HepG2 (cell line): ENCODE data around the gene MKS1. TPM values are rescaled to one million over a fixed set of nuclear protein-coding genes. Genes with fewer than 3 reads are reported as not detected.

Experiments
- ATAC-seq: fragments of 200-7000 bp; cut with Tn5 transposase; 3 replicates; pipeline ENCODE4 v1.9.1; 2020; ENCODE audit warnings: mild to moderate bottlenecking, moderate library complexity
- BruUV-seq: library from RNA; stranded (reverse); fragments of 400-500 nt; replicated peaks from 2 replicates; lab custom pipeline; 2021; lab: Mats Ljungman, UMichigan
- CTCF ChIA-PET: fragments of 300-600 bp; formaldehyde crosslinking; extraction: SDS; loops from one replicate; lab custom pipeline; 2021; ENCODE audit warnings: low total read pairs, inconsistent platforms, low intra/inter-chr PET ratio; lab: Yijun Ruan, JAX
- POLR2A ChIA-PET: fragments of 350-600 bp; sonication (Branson Sonifier 250); formaldehyde crosslinking; loops from one replicate; lab custom pipeline; 2020; ENCODE audit warnings: antibody characterized with exemption, inconsistent platforms; lab: Yijun Ruan, JAX
- DNase-seq: peaks from one replicate; pipeline ENCODE4 v3.0.0-alpha.2; 2015; ENCODE audit warnings: low spot score
- FAIRE-seq: peaks from 3 replicates; lab custom pipeline; 2011; peaks lifted over from hg19 to GRCh38; lab: Jason Lieb, UNC
- H2AFZ ChIP-seq: one replicate; pipeline ENCODE4 v1.6.1; 2011; ENCODE audit warnings: low read length, inconsistent platforms
- H3K27ac ChIP-seq: fragments of 300-600 bp; 3 replicates; pipeline ENCODE4 v1.8.0; 2011; ENCODE audit warnings: mixed run types, mild to moderate bottlenecking, mixed read lengths, low read length, inconsistent platforms; ENCODE audit not compliant: insufficient read depth; ENCODE audit errors: extremely low read length
- H3K27me3 ChIP-seq, 2 experiments: fragments of 200-600 bp in 1 of 2; 2 replicates in 1 of 2; 3 replicates in 1 of 2; pipeline versions ENCODE4 v1.6.0 to v1.8.0; 2011; ENCODE audit warnings: low read length in 2 of 2, mild to moderate bottlenecking in 2 of 2, moderate library complexity in 2 of 2, inconsistent platforms in 1 of 2; ENCODE audit not compliant: insufficient read depth in 2 of 2, control insufficient read depth in 1 of 2
- H3K36me3 ChIP-seq, 2 experiments: fragments of 200-600 bp in 1 of 2; replicated peaks in 1 of 2; 2 replicates in 1 of 2; 3 replicates in 1 of 2; pipeline versions ENCODE4 v1.5.1 to v1.8.0; 2011; ENCODE audit warnings: low read length in 2 of 2, inconsistent platforms in 1 of 2; ENCODE audit not compliant: insufficient read depth in 2 of 2, control insufficient read depth in 1 of 2
- H3K4me1 ChIP-seq: 2 replicates; pipeline ENCODE4 v1.5.1; 2012; ENCODE audit warnings: low read length, inconsistent platforms; ENCODE audit not compliant: insufficient read depth
- H3K4me2 ChIP-seq: 2 replicates; pipeline ENCODE4 v1.6.0; 2011; ENCODE audit warnings: low read depth, low read length, inconsistent platforms
- H3K4me3 ChIP-seq, 3 experiments: fragments of 200-600 bp in 1 of 3; sonication (generic), shearing (Covaris generic) in 1 of 3; replicated peaks in 1 of 3; 2 replicates each; pipeline ENCODE4 v1.5.1; 2011 to 2016; ENCODE audit warnings: low read length in 3 of 3, inconsistent platforms in 2 of 3, low read depth in 2 of 3, mild to moderate bottlenecking in 2 of 3, control low read depth in 1 of 3, mixed read lengths in 1 of 3; ENCODE audit not compliant: insufficient read depth in 1 of 3
- H3K79me2 ChIP-seq: one replicate; pipeline ENCODE4 v1.6.1; 2011; ENCODE audit warnings: low read length, inconsistent platforms; ENCODE audit not compliant: insufficient read depth
- H3K9ac ChIP-seq: 2 replicates; pipeline ENCODE4 v1.6.0; 2011; ENCODE audit warnings: mild to moderate bottlenecking, low read depth, low read length, inconsistent platforms; ENCODE audit not compliant: insufficient read depth
- H3K9me3 ChIP-seq: 2 replicates; pipeline ENCODE4 v1.5.1; 2012; ENCODE audit warnings: mild to moderate bottlenecking, low read length
- H4K20me1 ChIP-seq: 2 replicates; pipeline ENCODE4 v1.6.0; 2011; ENCODE audit warnings: inconsistent platforms, mild to moderate bottlenecking, low read length, moderate library complexity; ENCODE audit not compliant: insufficient read depth
- AKAP8 ChIP-seq: sonication (generic); formaldehyde crosslinking; IDR thresholded peaks from 2 replicates; pipeline ENCODE4 v1.5.1; 2020; ENCODE audit warnings: mild to moderate bottlenecking, missing genetic modification reagents
- GZF1 ChIP-seq: sonication (generic); formaldehyde crosslinking; IDR thresholded peaks from 2 replicates; pipeline ENCODE4 v1.5.1; 2020; ENCODE audit warnings: mild to moderate bottlenecking, missing genetic modification reagents
- MZF1 ChIP-seq: sonication (generic); formaldehyde crosslinking; IDR thresholded peaks from 2 replicates; pipeline ENCODE4 v1.8.1; 2023; ENCODE audit warnings: mild to moderate bottlenecking, missing genetic modification reagents, borderline replicate concordance
- NRL ChIP-seq: sonication (generic); formaldehyde crosslinking; IDR thresholded peaks from 2 replicates; pipeline ENCODE4 v1.5.0; 2020; ENCODE audit warnings: missing genetic modification reagents, mild to moderate bottlenecking, moderate library complexity, borderline replicate concordance
- POGK ChIP-seq: sonication (generic); formaldehyde crosslinking; conservative IDR thresholded peaks from 2 replicates; pipeline ENCODE4 v1.8.0; 2022; ENCODE audit warnings: mild to moderate bottlenecking, moderate library complexity, missing genetic modification reagents
- SAP130 ChIP-seq: IDR thresholded peaks from 2 replicates; pipeline ENCODE4 v1.6.1; 2016; ENCODE audit warnings: low read depth
- SP5 ChIP-seq: IDR thresholded peaks from 2 replicates; pipeline ENCODE4 v1.6.1; 2016; ENCODE audit warnings: low read depth, borderline replicate concordance
- ZBTB38 ChIP-seq: sonication (generic); formaldehyde crosslinking; IDR thresholded peaks from 2 replicates; pipeline ENCODE4 v1.5.1; 2020; ENCODE audit warnings: mild to moderate bottlenecking, missing genetic modification reagents
- ZFYVE20 ChIP-seq: sonication (generic); formaldehyde crosslinking; IDR thresholded peaks from 2 replicates; pipeline ENCODE4 v1.8.0; 2023; ENCODE audit warnings: low read depth, mild to moderate bottlenecking, moderate library complexity, missing genetic modification reagents, borderline replicate concordance
- ZNF558 ChIP-seq: sonication (generic); formaldehyde crosslinking; IDR thresholded peaks from 2 replicates; pipeline ENCODE4 v1.9.0; 2022; ENCODE audit warnings: mild to moderate bottlenecking, missing genetic modification reagents, borderline replicate concordance
- ZNF850 ChIP-seq: sonication (generic); formaldehyde crosslinking; conservative IDR thresholded peaks from 2 replicates; pipeline ENCODE4 v1.9.0; 2021; ENCODE audit warnings: mild to moderate bottlenecking, missing genetic modification reagents
- WGBS: methylation state at CpG from one replicate; pipeline ENCODE4 v1.1.6; 2017; ENCODE audit warnings: low lambda C conversion rate; 5-methylcytosine and 5-hydroxymethylcytosine counted together
- in situ Hi-C: cut with HindIII; loops from 2 replicates; pipeline ENCODE4 v1.10.0; 2017; ENCODE audit warnings: low pct_unique_long_range_greater_than_20kb; ENCODE audit not compliant: extremely low pct_ligation_motif_present
- intact Hi-C: fragments of 100-400 bp; cut with micrococcal nuclease; formaldehyde crosslinking; loops from one replicate; pipeline ENCODE4 v1.10.0; 2022; ENCODE audit not compliant: unreplicated experiment
- polyA plus RNA-seq, 8 experiments: library from polyadenylated mRNA; depleted of rRNA in 3 of 8; stranded (reverse) in 7 of 8; unstranded in 1 of 8; fragments of >200 nt; fragmentation: Illumina TruSeq in 4 of 8; extraction: Trizol in 4 of 8; gene quantifications; 2 replicates each; pipeline versions ENCODE4 v1.2.1 to v1.2.3, GENCODE V29; 2011 to 2016; ENCODE audit warnings: low read depth in 4 of 8, missing spikeins in 1 of 8, mixed read lengths in 1 of 8; ENCODE audit not compliant: insufficient read depth in 1 of 8
- total RNA-seq, 5 experiments: library from RNA; depleted of rRNA; stranded (reverse); fragments of >200 nt; fragmentation: Illumina TruSeq; extraction: Trizol; gene quantifications; 2 replicates each; pipeline ENCODE4 v1.2.3, GENCODE V29; 2016; ENCODE audit warnings: low read depth in 1 of 5
- TF ChIP-seq, protein P1 (sequence below): IDR thresholded peaks from 2 replicates; pipeline ENCODE4 v1.6.1; 2016; ENCODE audit warnings: low read depth, control low read depth
- TF ChIP-seq, protein P2 (sequence below): sonication (generic); formaldehyde crosslinking; IDR thresholded peaks from 2 replicates; pipeline ENCODE4 v1.8.1; 2022; ENCODE audit warnings: low read depth, mild to moderate bottlenecking, missing genetic modification reagents

MKS1 gene
- total and polyA plus RNA-seq, 2 of the 13 experiments (the other 11 are each of a cell fraction or from before 2014, with no cell fraction given), result 16.1 to 26.3 TPM

DNA sequence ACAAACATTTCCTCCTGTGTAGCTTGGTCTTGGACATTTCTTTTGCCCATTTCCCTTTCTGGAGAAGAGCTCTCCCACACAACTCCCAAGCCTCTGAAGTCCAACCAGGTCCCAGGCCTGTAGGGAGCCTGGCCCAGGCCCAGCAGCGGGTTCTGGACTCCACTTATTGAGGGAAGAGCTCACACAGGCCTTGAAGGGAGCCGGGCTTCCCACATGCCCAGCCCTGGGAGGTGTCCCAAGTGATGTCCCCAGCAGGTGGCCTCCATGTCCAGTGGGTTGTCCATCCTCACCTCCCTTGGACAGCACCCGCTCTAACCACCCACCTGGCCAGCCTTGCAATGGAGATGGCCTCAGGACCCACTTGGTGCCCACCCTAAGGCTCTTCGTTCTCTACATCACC lies 32.5 kb downstream of the MKS1 start:
- no TSS peak for BruUV-seq
- no peak overlapping the region for H3K9ac ChIP-seq
- WGBS, result 7% methylated on average over 4 of the region's 4 CpGs
- DNase-seq (no peak), ATAC-seq (no peak; the same call in 2 of the 3 replicates), FAIRE-seq (no peak)
- in situ Hi-C loops (no loop called here), intact Hi-C loops (no loop called here)
- no peak overlapping the region for H3K27ac ChIP-seq
- peaks cover 0 to 31% of the 10 kb centered on the region in 2 experiments; a peak in 3 of 5 replicates for H3K27me3 ChIP-seq
- H3K36me3 ChIP-seq, result no peaks in the 10 kb centered on the region
- H2AFZ ChIP-seq, result no peak overlapping the region
- H3K4me1 ChIP-seq, result no peaks in the 10 kb centered on the region
- no peak overlapping the region for H3K4me3 ChIP-seq
- no peaks in the 10 kb centered on the region for H3K79me2 ChIP-seq
- no peaks in the 10 kb centered on the region for H3K9me3 ChIP-seq
- H3K4me2 ChIP-seq, result no peak overlapping the region
- no peaks in the 10 kb centered on the region for H4K20me1 ChIP-seq
- CTCF ChIA-PET, result no interaction called here
- POLR2A ChIA-PET, result no interaction called here
- no peak for TF ChIP-seq SAP130
- no peak for TF ChIP-seq ZBTB38 (CRISPR knock-in tag)
- TF ChIP-seq ZNF558 (CRISPR knock-in tag), result no peak
- TF ChIP-seq, protein P1, sequence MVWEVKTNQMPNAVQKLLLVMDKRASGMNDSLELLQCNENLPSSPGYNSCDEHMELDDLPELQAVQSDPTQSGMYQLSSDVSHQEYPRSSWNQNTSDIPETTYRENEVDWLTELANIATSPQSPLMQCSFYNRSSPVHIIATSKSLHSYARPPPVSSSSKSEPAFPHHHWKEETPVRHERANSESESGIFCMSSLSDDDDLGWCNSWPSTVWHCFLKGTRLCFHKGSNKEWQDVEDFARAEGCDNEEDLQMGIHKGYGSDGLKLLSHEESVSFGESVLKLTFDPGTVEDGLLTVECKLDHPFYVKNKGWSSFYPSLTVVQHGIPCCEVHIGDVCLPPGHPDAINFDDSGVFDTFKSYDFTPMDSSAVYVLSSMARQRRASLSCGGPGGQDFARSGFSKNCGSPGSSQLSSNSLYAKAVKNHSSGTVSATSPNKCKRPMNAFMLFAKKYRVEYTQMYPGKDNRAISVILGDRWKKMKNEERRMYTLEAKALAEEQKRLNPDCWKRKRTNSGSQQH (CRISPR knock-in tag), result no peak
- TF ChIP-seq POGK (CRISPR knock-in tag), result no peak
- no peak for TF ChIP-seq ZFYVE20 (CRISPR knock-in tag)
- TF ChIP-seq, protein P2, sequence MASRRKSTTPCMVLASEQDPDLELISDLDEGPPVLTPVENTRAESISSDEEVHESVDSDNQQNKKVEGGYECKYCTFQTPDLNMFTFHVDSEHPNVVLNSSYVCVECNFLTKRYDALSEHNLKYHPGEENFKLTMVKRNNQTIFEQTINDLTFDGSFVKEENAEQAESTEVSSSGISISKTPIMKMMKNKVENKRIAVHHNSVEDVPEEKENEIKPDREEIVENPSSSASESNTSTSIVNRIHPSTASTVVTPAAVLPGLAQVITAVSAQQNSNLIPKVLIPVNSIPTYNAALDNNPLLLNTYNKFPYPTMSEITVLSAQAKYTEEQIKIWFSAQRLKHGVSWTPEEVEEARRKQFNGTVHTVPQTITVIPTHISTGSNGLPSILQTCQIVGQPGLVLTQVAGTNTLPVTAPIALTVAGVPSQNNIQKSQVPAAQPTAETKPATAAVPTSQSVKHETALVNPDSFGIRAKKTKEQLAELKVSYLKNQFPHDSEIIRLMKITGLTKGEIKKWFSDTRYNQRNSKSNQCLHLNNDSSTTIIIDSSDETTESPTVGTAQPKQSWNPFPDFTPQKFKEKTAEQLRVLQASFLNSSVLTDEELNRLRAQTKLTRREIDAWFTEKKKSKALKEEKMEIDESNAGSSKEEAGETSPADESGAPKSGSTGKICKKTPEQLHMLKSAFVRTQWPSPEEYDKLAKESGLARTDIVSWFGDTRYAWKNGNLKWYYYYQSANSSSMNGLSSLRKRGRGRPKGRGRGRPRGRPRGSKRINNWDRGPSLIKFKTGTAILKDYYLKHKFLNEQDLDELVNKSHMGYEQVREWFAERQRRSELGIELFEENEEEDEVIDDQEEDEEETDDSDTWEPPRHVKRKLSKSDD, result no peak
- TF ChIP-seq MZF1 (CRISPR knock-in tag), result no peak
- no peak for TF ChIP-seq AKAP8
- no peak for TF ChIP-seq ZNF850 (CRISPR knock-in tag)
- no peak for TF ChIP-seq NRL
- TF ChIP-seq GZF1 (CRISPR knock-in tag), result no peak
- no peak for TF ChIP-seq SP5 (CRISPR knock-in tag)
